ENCODE measurements around the gene GNG2.

DNA sequence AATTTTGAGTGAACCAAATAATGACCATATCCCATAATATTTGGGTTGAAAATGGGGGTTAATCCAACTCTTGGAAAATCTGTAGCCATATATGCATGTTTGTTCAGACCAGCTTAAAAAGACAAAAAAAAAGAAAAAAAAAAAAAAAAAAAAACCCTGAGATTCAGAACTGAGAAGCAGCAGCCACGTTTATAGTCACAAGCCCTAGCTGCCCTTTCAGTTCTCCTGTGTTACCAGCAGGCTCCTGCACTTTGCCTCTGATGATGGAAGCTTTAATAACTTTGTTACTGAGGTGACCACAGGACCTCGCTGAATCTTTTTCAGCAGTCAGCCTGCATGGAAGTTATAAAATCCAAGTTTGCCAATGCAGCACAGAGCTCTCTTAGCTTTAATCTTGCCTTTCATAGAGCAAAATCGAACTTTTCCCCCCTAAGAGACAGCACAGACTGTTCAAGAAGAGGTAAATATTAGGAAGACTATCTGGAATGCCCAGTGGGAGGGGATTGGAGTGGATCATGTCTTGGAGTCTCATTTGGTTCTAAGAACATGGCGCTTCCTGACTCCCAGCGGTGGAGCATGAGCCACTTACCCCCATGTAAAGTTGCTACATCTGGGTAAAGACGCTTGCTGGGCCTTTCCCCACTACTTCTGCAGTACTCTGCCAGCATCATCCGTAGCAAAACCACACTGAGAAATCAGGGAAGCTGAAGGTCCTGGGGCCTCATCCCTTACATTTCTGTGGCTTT, 20.6 kb downstream of the GNG2 start:
- no peak for TF ChIP-seq FOXJ3 (CRISPR knock-in tag; IDR thresholded peaks at IDR 0.05)
- TF ChIP-seq EZH2phosphoT487 (IDR thresholded peaks at IDR 0.05; ENCODE audit: borderline replicate concordance, low read depth), result no peak
- no peak for TF ChIP-seq CTCF (IDR thresholded peaks at IDR 0.05)
- TF ChIP-seq, protein P1, sequence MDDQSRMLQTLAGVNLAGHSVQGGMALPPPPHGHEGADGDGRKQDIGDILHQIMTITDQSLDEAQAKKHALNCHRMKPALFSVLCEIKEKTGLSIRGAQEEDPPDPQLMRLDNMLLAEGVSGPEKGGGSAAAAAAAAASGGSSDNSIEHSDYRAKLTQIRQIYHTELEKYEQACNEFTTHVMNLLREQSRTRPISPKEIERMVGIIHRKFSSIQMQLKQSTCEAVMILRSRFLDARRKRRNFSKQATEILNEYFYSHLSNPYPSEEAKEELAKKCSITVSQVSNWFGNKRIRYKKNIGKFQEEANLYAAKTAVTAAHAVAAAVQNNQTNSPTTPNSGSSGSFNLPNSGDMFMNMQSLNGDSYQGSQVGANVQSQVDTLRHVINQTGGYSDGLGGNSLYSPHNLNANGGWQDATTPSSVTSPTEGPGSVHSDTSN (IDR thresholded peaks at IDR 0.05), result no peak
- no peak for TF ChIP-seq RFX5 (IDR thresholded peaks at IDR 0.05; ENCODE audit: low read length)
- TF ChIP-seq REST (IDR thresholded peaks at IDR 0.05; ENCODE audit: low read depth, low read length), result no peak
- TF ChIP-seq POLR2AphosphoS5 (IDR thresholded peaks at IDR 0.05; ENCODE audit: low read depth, low read length), result no peak
- no peak for TF ChIP-seq TAF1 (IDR thresholded peaks at IDR 0.05; ENCODE audit: borderline replicate concordance, low read depth, low read length)

All from SK-N-SH (cell line).